ENCODE results near the gene ATXN1. TPM values are rescaled to one million over a fixed set of nuclear protein-coding genes. Genes with fewer than 3 reads are reported as not detected.

ATXN1 gene
- total and polyA plus RNA-seq, 2 experiments from 2014 or later: 4.8 to 9.1 TPM

- TF ChIP-seq ZNF462 (CRISPR knock-in tag; IDR thresholded peaks at IDR 0.05): no peak
- no peak for TF ChIP-seq EZH2 (IDR thresholded peaks at IDR 0.05; ENCODE audit: low read depth, unreplicated experiment)
- no peak for TF ChIP-seq ETS1 (IDR thresholded peaks at IDR 0.05)
- TF ChIP-seq CREB1 (CRISPR knock-in tag; IDR thresholded peaks at IDR 0.05; ENCODE audit: low read depth): no peak
These were observed 14.9 kb downstream of the ATXN1 start (continued) for GRCh38 chr6:16746401-16746800.

GRCh38 chr6:16743664-16744210 is 17.5 kb downstream of the ATXN1 start:
- no peaks in the 10 kb centered on the region for H3K27me3 Mint-ChIP-seq (ENCODE audit: insufficient read depth, low read depth, poor library complexity)
- H3K4me1 ChIP-seq (ENCODE audit: insufficient read depth): 0 out of 2 replicates have a peak, but pooled peaks cover 8% of the 10 kb centered on the region
- H3K4me3 ChIP-seq: no peak overlapping the region
- peaks cover 18% of the 10 kb centered on the region; the same call in 2 of the 3 replicates for H3K4me1 Mint-ChIP-seq
- no peaks in the 10 kb centered on the region for H3K27me3 ChIP-seq (ENCODE audit: insufficient read depth)
- no peak overlapping the region for H3K4me2 ChIP-seq
- no peaks in the 10 kb centered on the region for H3K79me2 ChIP-seq (replicated peaks; ENCODE audit: insufficient read depth)
- no peaks in the 10 kb centered on the region; the same call in 1 of the 2 replicates for H4K20me1 ChIP-seq (replicated peaks; ENCODE audit: insufficient read depth)
- H3F3A ChIP-seq (replicated peaks; ENCODE audit: low read depth): no peaks in the 10 kb centered on the region
- ATAC-seq: no peak
- H2AFZ ChIP-seq: no peak overlapping the region
- no peaks in the 10 kb centered on the region for H3K9me2 ChIP-seq (ENCODE audit: insufficient read depth)
- H3K36me3 ChIP-seq (ENCODE audit: insufficient read depth): no peaks in the 10 kb centered on the region
- no peak overlapping the region for H3K27ac ChIP-seq (ENCODE audit: low read depth)
- no peak for DNase-seq (ENCODE audit: low spot score)
- H3K27ac Mint-ChIP-seq: no peak overlapping the region
- no peaks in the 10 kb centered on the region for H3K36me3 Mint-ChIP-seq (ENCODE audit: low read depth)
- H3K4me3 Mint-ChIP-seq: no peak overlapping the region
- H3K9me3 Mint-ChIP-seq: no peaks in the 10 kb centered on the region
- TF ChIP-seq ETS1 (IDR thresholded peaks at IDR 0.05) (no peak), NANOG (IDR thresholded peaks at IDR 0.05; ENCODE audit: borderline replicate concordance) (no peak), ZNF331 (CRISPR knock-in tag; IDR thresholded peaks at IDR 0.05; ENCODE audit: low read depth) (no peak), CREB1 (CRISPR knock-in tag; IDR thresholded peaks at IDR 0.05; ENCODE audit: low read depth) (no peak), EZH2phosphoT487 (IDR thresholded peaks at IDR 0.05; ENCODE audit: unreplicated experiment) (no peak)

Measured in GM23338 (cell line).